Keratinocyte (primary cell): Measurements from ENCODE around the gene ADH7. TPM values are rescaled to one million over a fixed set of nuclear protein-coding genes. Genes with fewer than 3 reads are reported as not detected.

Source experiments
- DNase-seq: peaks from one replicate; pipeline ENCODE4 v3.0.0-alpha.2; 2011; ENCODE audit warnings: low read depth, missing footprints, low spot score
- FAIRE-seq: peaks from 2 replicates; lab custom pipeline; 2011; peaks lifted over from hg19 to GRCh38; lab: Jason Lieb, UNC
- H2AFZ ChIP-seq: 2 replicates; pipeline ENCODE4 v1.6.0; 2012; ENCODE audit warnings: low read length, control low read depth, inconsistent platforms; ENCODE audit not compliant: control insufficient read depth
- H3K27ac ChIP-seq: 2 replicates; pipeline ENCODE4 v1.5.1; 2011; ENCODE audit warnings: low read length; ENCODE audit not compliant: control insufficient read depth, insufficient read depth
- H3K27me3 ChIP-seq: 3 replicates; pipeline ENCODE4 v1.6.0; 2011; ENCODE audit warnings: low read length; ENCODE audit not compliant: control insufficient read depth, insufficient read depth; ENCODE audit errors: extremely low read depth
- H3K36me3 ChIP-seq, 2 experiments: 2 replicates in 1 of 2; 3 replicates in 1 of 2; pipeline ENCODE4 v1.5.1; 2011; ENCODE audit warnings: low read length in 2 of 2, mild to moderate bottlenecking in 1 of 2; ENCODE audit not compliant: control insufficient read depth in 2 of 2, insufficient read depth in 2 of 2; ENCODE audit errors: extremely low read depth in 1 of 2
- H3K4me1 ChIP-seq: 3 replicates; pipeline ENCODE4 v1.5.1; 2011; ENCODE audit warnings: low read length; ENCODE audit not compliant: control insufficient read depth, insufficient read depth; ENCODE audit errors: extremely low read depth
- H3K4me2 ChIP-seq: 3 replicates; pipeline ENCODE4 v1.6.0; 2011; ENCODE audit warnings: low read depth, low read length; ENCODE audit not compliant: control insufficient read depth, insufficient read depth; ENCODE audit errors: extremely low read depth
- H3K4me3 ChIP-seq, 3 experiments: fragments of 200-600 bp in 1 of 3; sonication (generic) in 1 of 3; 2 replicates in 2 of 3; 3 replicates in 1 of 3; pipeline ENCODE4 v1.5.1; 2011 to 2016; ENCODE audit warnings: low read length in 3 of 3, mild to moderate bottlenecking in 3 of 3, control low read depth in 2 of 3, inconsistent platforms in 1 of 3, low read depth in 1 of 3, mixed read lengths in 1 of 3, mixed run types in 1 of 3, moderate library complexity in 1 of 3; ENCODE audit not compliant: control insufficient read depth in 2 of 3, insufficient read depth in 2 of 3; ENCODE audit errors: extremely low read depth in 1 of 3
- H3K79me2 ChIP-seq: 2 replicates; pipeline ENCODE4 v1.6.0; 2012; ENCODE audit warnings: low read length; ENCODE audit not compliant: control insufficient read depth, insufficient read depth
- H3K9ac ChIP-seq: 3 replicates; pipeline ENCODE4 v1.6.0; 2011; ENCODE audit warnings: low read length; ENCODE audit not compliant: control insufficient read depth, insufficient read depth; ENCODE audit errors: extremely low read depth
- H3K9me1 ChIP-seq: 3 replicates; pipeline ENCODE4 v1.6.0; 2011; ENCODE audit warnings: low read length; ENCODE audit not compliant: control insufficient read depth, insufficient read depth; ENCODE audit errors: extremely low read depth
- H3K9me3 ChIP-seq: 2 replicates; pipeline ENCODE4 v1.5.1; 2012; ENCODE audit warnings: low read depth, low read length; ENCODE audit not compliant: control insufficient read depth
- H4K20me1 ChIP-seq: 3 replicates; pipeline ENCODE4 v1.6.0; 2011; ENCODE audit warnings: low read length; ENCODE audit not compliant: control insufficient read depth, insufficient read depth; ENCODE audit errors: extremely low read depth
- CTCF ChIP-seq, 3 experiments: IDR thresholded peaks in 1 of 3; conservative IDR thresholded peaks in 1 of 3; optimal IDR thresholded peaks in 1 of 3; 2 replicates in 2 of 3; 3 replicates in 1 of 3; pipeline versions ENCODE3 to v1.5.1; 2011; ENCODE audit warnings: low read length in 3 of 3, mild to moderate bottlenecking in 3 of 3, moderate library complexity in 2 of 3, control low read depth in 1 of 3, inconsistent platforms in 1 of 3; ENCODE audit not compliant: insufficient read depth in 2 of 3; ENCODE audit errors: extremely low read depth in 1 of 3
- EZH2 ChIP-seq: IDR thresholded peaks from one replicate; pipeline ENCODE4 v1.6.1; 2012; ENCODE audit warnings: inconsistent platforms, mild to moderate bottlenecking, low read length, moderate library complexity
- dilution Hi-C: fragments of 300-500 bp; cut with MboI; formaldehyde crosslinking; loops from one replicate; pipeline ENCODE4 v1.7.0; 2020; ENCODE audit warnings: low sequenced_read_pairs; ENCODE audit not compliant: extremely low pct_ligation_motif_present
- polyA plus RNA-seq, 5 experiments: library from polyadenylated mRNA; depleted of rRNA in 3 of 5; stranded (reverse) in 3 of 5; stranded (forward) in 1 of 5; unstranded in 1 of 5; fragments of >200 nt; gene quantifications; 1 replicate in 1 of 5; 2 replicates in 3 of 5; 3 replicates in 1 of 5; pipeline versions ENCODE4 v1.2.1 to v1.2.3, GENCODE V29; 2011 to 2012; ENCODE audit warnings: missing spikeins in 2 of 5, low read depth in 1 of 5, low replicate concordance in 1 of 5

ADH7 gene
- polyA plus RNA-seq, 1 donor (not counting 4 experiments of a cell fraction or from before 2014, with no cell fraction given) = 0.56 TPM

GRCh38 chr4:99379571-99379970 is 55.6 kb downstream of the ADH7 start:
- Histone ChIP-seq H3K36me3 (no peaks in the 10 kb centered on the region), H3K9me1 (no peaks in the 10 kb centered on the region), H3K9me3 (no peaks in the 10 kb centered on the region), H3K79me2 (no peaks in the 10 kb centered on the region), H3K4me1 (no peaks in the 10 kb centered on the region), H3K27me3 (no peaks in the 10 kb centered on the region), H4K20me1 (no peaks in the 10 kb centered on the region), H3K9ac (no peak overlapping the region), H3K4me3 (no peak overlapping the region), H2AFZ (peak overlapping the region; percentile 12), H3K27ac (no peak overlapping the region), H3K4me2 (no peak overlapping the region)
- dilution Hi-C loops = no loop called here
- TF ChIP-seq CTCF (optimal IDR thresholded peaks at IDR 0.05 in 1 of 3, IDR thresholded peaks at IDR 0.05 in 1 of 3, conservative IDR thresholded peaks at IDR 0.05 in 1 of 3; ENCODE audit: extremely low read depth in 1 of 3, insufficient read depth in 2 of 3, low read length in 3 of 3) = no peak
- no peak for TF ChIP-seq EZH2
- no peak for FAIRE-seq
- DNase-seq = no peak

DNA sequence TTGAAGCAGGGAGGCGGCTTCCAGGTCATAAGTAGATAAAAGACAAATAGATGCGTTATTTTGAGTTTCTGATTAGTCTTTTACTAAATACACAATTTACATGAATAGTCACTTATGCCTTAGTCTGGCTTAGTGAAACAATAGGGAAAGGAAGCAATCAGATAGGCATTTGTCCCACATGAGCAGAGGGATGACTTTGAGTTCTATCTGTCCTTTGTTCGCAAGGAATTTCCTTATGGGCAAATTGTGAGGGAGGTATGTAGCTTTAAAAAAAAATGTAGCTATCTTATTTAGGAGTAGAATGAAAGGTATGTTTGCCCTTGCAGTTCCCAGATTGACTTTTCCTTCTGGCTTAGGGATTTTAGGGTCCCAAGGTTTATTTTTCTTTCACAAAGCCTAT is 56.3 kb downstream of the ADH7 start:
- DNase-seq (no peak), FAIRE-seq (no peak)
- TF ChIP-seq EZH2 (no peak), CTCF (optimal IDR thresholded peaks at IDR 0.05 in 1 of 3, IDR thresholded peaks at IDR 0.05 in 1 of 3, conservative IDR thresholded peaks at IDR 0.05 in 1 of 3; ENCODE audit: extremely low read depth in 1 of 3, insufficient read depth in 2 of 3, low read length in 3 of 3) (no peak)
- no peak overlapping the region for H3K4me3 ChIP-seq
- no peak overlapping the region for H3K9ac ChIP-seq
- no peaks in the 10 kb centered on the region for H3K9me1 ChIP-seq
- H3K79me2 ChIP-seq = no peaks in the 10 kb centered on the region
- H2AFZ ChIP-seq = no peak overlapping the region
- dilution Hi-C loops = no loop called here
- no peaks in the 10 kb centered on the region for H3K36me3 ChIP-seq
- H3K4me2 ChIP-seq = no peak overlapping the region
- H3K27me3 ChIP-seq = no peaks in the 10 kb centered on the region
- H4K20me1 ChIP-seq = no peaks in the 10 kb centered on the region
- no peak overlapping the region for H3K27ac ChIP-seq
- no peaks in the 10 kb centered on the region for H3K9me3 ChIP-seq
- no peaks in the 10 kb centered on the region for H3K4me1 ChIP-seq
